GM18861 (cell line): ENCODE data around the gene ATP5MC2.
"Not testable (repeated sequence)": the region's sequence is repeated elsewhere in the genome, so short reads cannot be mapped to it uniquely, and the experiment has no call there.

Experiments
- ATAC-seq: cut with Tn5 transposase; IDR thresholded peaks from one replicate; pipeline ENCODE4 v1.9.1; 2021; ENCODE audit not compliant: unreplicated experiment

Gene ATP5MC2

DNA sequence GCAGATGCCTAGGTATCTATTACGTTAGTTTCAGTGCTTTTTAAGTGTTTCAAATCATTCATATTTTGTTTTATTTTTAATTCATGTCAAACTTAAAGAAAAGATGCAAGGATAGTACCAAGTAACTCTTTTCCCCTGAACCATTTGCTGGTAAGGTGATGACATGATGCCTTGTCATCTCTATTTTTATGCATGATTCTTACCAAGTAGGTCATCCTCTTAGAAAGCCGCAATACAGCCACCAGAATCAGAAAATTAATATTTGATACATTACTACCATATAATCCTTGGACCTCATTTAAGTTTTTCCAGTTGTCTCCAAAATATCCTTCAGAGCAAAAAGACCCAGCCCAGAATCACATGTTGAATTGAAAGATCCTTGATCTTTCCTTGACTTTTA is 22.3 kb downstream of the ATP5MC2 start:
- no peak for ATAC-seq

DNA sequence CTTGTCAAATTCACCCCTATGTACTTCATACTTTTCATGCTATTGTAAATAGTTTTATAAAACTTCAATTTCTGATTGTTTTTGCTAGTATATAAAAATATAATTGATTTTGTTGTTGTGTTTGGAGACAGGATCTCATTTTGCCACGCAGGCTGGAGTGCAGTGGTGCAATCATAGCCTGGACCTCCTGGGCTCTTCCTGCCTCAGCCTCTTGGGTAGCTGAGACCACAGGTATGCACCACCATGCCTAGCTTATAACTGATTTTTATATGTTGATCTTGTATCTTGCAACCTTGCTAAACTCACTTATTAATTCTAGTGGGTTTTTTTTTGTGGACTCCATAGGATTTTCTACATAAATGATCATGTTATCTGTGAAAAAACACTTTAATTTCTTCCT is 23.5 kb downstream of the ATP5MC2 start:
- ATAC-seq, result no peak

DNA sequence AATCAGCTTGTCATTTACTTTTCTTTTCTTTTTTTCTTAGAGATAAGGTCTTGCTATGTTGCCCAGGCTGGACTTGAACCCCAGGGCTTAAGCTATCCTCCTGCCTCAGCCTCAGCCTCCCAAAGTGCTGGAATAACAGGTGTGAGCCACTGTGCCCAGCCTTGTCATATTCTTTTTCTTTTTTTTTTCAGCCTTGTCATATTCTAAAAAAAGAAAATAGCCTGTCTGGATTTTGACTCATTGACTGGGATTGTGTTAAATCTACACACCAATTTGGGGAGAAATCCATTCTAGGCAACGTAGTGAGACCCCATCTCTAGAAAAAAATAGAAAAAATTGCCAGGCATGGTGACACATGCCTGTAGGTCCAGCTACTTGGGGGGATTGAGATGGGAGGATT is 24.1 kb downstream of the ATP5MC2 start:
- ATAC-seq, result no peak

DNA sequence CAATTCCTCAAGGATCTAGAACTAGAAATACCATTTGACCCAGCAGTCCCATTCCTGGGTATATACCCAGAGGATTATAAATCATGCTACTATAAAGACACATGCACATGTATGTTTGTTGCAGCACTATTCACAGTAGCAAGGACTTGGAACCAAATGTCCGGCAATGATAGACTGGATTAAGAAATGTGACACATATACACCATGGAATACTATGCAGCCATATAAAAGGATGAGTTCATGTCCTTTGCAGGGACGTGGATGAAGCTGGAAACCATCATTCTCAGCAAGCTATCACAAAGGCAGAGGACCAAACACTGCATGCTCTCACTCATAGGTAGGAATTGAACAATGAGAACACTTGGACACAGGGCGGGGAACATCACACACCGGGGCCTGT is 29.6 kb downstream of the ATP5MC2 start:
- not testable (repeated sequence) for ATAC-seq

DNA sequence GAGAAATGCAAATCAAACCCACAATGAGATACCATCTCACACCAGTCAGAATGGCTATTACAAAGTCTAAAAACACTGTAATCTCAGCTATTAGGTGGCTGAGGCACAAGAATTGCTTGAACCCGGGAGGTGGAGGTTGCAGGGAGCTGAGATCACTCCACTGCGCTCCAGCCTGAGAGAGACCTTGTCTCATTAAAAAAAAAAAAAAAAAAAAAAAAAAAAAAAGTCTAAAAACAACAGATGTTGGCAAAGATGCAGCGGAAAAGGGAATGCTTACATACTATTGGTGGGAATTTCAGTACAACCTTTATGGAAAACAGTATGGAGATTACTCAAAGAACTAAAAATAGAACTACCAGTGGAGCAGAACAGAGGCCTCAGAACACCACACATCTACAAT is 30.7 kb downstream of the ATP5MC2 start:
- ATAC-seq, result no peak

DNA sequence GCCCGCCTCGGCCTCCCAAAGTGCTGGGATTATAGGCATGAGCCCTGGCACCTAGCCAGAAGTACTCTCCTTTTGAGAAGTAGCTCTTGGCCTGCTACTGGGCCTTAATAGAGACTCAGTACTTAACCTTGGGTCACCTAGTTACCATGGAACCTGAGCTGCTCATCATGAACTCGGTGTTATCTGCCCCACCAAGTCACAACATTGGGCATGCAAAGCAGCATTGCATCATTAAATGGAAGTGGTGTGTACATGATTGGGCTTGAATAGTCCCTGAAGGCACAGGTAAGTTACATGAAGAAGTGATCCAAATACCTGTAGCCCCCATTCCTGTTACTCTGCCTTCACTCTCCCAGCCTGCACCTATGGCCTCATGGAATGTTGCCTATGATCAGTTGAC is 31.8 kb downstream of the ATP5MC2 start:
- no peak for ATAC-seq

DNA sequence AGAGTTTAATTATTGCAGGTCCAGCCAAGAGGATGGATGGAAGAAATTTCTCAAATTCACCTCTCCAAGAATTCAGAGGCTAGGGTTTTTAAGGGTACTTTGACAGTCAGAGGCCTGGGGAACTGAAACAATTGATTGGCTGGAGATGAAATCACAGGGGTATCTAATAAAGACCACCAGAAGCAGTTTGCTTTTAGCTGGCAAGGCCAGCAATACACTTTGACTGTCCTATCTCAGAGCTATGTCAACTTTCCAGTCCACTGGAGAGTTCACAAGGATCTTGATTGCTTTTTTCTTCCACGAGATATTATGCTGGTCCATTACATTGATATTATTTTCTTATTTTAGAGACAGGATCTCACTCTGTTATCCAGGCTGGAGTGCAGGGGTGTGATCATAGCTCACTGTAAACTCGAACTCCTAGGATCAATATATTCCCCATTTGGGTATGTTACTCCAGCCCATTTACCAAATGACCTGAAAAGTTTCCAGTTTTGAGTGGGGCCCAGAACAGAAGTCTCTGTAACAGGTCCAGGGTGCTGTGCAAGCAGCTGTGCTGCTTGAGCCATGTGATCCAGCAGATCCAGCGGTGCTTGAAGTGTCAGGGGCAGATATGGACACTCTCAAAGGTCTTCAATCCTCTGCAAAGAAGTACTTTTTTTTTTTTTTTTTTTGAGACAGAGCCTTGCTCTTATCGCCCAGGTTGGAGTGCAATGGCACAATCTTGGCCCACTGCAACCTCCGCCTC is 32.5 kb downstream of the ATP5MC2 start:
- ATAC-seq, result no peak

DNA sequence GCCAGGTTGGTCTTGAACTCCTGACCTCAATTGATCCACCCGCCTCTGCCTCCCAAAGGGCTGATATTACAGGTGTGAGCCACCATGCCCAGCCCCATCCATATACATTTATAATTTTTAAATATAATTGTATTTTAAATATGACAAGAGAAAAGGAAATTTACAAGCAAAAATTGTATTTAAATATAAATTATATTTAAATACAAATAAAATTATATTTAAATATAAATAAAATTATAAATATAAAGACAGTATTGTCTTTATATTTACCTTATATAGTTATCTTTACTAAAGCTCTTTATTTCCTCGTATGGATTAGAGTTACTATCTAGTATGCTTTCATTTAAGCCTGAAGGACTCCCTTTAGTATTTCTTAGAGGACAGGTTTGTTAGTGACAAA is 37.8 kb downstream of the ATP5MC2 start:
- no peak for ATAC-seq

DNA sequence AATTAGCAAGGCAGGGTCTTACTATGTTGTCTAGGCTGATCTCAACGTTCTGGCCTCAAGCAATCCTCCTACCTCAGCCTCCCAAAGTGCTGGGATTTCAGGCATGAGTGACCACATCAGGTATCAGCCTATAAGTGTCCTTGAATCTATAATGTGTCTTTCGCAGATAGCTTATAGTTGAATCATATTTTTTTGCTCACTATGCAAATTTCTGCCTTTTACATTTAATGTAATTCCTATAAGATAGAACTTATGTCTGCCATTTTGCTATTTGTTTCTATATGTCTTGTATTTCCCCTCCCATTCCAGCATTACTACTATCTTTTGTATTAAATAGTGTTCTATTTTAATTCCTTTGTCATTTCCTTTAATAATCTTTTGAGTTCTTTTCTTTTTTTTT is 39.2 kb downstream of the ATP5MC2 start:
- ATAC-seq, result no peak

DNA sequence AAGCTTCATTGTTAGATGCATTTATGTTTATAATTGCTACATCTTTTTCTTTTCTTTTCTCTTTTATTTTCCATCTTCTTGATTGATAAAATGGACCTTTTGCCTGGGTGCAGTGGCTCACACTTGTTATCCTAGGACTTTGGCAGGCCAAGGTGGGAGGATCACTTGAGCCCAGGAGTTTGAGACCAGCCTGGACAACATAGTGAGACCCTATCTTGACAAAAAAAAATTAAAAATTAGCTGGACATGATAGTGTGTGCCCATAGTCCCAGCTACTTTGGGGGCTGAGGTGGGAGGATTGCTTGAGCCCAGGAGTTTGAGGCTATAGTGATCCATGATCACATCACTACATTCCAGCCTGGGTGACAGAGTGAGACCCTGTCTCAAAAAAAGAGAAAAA is 40.2 kb downstream of the ATP5MC2 start:
- not testable (repeated sequence) for ATAC-seq

DNA sequence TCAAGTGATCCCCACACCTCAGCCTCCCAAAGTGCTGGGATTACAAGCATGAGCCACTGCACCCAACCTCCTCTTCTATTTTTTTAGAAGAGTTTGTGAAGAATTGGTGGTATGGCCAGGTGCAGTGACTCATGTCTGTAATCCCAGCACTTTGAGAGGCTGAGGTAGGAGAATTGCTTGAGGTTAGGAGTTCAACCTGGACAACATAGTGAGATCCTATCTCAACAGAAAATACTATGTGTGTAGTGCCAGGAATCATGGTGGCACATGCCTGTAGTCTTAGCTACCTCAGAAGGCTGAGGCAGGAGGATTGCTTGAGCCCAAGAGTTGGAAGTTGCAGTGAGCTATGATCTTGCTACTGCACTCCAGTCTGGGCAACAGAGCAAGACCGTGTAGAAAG is 44.2 kb downstream of the ATP5MC2 start:
- ATAC-seq, result no peak

DNA sequence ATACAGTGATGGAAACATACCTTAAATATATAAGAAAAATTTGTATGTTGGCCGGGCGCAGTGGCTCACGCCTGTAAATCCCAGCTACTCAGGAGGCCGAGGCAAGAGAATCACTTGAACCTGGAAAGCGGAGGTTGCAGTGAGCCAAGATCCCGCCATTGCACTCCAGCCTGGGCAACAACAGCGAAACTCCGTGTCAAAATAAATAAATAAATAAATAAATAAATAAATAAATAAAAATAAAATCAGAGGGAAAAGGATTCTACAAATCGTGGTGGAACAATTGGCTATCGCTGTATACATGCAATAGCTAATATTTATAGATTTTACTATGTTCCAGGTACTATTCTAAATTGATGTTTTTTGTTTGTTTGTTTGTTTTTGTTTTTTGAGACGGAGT is 48.0 kb downstream of the ATP5MC2 start:
- ATAC-seq, result no peak

DNA sequence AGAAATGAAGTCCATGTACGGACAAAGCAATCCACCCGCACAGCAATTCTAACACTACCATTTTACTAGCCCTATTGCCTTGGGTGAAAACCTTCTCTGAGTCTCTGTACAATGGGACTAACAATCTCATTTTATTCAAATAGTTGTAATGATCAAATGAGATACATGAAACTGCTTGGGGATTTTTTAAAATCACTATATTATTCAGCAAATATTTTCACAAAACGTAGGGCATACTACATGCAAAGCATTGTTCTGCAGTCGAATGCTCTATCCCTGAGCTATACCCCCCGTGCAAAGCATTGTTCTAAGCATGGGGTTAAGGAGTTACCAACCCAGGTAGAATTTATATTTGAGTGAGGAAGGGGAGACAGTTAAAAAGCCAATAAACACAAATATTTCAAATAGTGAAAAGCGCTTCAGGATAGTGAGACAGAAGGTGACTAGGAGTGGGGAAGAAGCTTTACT is 49.1 kb downstream of the ATP5MC2 start:
- no peak for ATAC-seq

DNA sequence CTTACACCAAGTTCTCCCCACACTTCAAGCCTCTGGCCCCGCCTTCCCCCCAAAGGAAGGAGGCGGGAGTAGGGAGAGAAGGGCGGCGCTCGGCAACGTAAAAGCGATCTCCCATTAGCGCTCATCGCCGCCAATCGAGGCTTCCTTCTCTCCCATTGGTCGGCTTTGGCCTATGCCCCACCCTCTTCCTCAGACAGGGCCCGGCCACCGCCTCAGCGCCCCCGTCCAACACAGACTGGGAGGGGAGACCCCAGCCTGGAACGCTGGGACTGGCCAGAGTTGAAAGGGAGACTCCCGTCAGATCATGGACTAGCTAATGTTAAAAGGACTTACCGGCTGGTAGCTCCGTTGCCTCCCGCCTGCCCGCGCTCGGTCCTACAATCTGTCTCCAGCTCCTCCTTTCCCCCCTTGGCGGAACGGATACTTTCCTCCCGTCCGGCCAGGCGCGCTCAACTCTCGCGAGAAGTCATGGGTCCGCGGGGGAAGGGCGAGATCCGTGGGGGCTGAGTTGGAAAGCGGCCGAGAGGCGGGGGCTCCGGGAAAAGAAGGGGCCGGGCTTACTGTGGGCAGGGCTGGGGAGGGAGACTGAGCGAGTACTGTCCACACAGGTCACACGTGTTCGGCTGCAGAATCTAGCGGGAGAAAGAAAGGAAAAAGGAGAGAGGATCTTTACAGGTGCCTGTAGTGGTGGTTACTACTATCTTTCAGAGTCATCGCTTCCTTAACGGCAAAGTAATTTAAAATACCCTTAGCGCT is 49.8 kb downstream of the ATP5MC2 start, which contains the start of gene ATF7:
ATF7 (minus strand) TSS at position 437 of the 756 bp plus-strand sequence. CDS start 25,382 bp downstream, outside the sequence.
- peak; percentile 88 for ATAC-seq

DNA sequence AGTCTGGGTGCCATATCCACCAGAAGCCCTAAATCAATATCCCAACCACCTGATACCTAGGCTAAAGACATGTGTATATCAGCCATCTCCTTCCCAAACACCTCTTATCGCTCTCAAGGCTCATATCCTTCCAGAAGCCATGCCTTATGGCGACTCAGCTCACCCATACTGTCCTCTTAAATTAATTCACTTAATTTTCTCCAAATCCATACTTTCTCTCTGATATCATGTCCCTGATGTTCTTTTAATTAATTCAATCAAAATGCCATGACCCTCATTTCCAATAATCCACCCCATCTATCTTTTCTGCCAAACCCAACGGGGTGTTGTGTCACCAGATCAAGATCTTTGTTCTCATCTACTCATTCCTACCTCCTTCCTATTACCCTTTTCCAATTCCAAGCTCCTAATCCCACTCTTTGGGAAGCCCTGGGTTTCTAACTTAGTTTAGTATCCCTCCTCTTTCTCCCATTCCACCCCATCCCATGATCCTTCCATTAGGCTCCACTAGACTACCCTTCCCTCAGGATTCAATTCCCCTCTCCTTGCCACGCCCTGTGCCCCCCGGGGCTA is 50.4 kb downstream of the ATP5MC2 start:
- no peak for ATAC-seq

DNA sequence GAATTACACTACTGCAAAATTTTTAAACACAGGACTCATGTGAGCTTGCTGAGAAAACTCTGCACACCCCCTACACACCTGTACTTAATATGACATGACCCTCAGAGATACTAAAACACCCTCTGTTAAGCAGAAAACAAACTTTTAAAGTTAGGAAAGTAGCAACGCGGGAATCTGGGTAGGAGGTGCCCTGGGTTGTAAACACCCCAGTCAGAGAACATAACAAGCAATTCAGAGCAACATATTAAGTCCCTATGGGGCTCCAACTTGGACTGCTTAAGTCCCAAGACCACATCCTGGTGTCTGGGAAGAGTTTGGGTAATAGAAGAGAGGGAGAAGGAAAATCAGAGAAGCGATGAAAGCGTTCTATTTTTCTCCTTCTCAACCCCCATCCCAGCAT is 50.9 kb downstream of the ATP5MC2 start:
- ATAC-seq, result no peak

DNA sequence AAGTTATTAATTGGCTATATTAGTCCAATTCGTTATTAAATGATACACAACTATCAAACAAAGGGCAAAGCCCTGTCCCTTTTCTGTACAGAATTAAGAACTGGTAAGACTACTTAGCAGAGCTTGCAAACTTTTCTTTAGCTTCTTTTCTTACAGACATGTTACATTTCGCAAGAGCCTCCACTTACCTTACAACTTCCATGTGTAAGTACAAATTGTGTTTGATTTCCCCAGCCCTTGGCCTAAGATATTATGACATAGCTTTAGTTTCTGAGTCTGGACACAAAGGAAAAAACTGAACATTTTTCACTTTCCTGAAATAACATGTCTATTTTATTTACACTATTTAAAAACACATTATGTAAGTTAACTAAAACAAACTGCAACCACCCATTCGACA is 51.4 kb downstream of the ATP5MC2 start:
- ATAC-seq, result no peak

DNA sequence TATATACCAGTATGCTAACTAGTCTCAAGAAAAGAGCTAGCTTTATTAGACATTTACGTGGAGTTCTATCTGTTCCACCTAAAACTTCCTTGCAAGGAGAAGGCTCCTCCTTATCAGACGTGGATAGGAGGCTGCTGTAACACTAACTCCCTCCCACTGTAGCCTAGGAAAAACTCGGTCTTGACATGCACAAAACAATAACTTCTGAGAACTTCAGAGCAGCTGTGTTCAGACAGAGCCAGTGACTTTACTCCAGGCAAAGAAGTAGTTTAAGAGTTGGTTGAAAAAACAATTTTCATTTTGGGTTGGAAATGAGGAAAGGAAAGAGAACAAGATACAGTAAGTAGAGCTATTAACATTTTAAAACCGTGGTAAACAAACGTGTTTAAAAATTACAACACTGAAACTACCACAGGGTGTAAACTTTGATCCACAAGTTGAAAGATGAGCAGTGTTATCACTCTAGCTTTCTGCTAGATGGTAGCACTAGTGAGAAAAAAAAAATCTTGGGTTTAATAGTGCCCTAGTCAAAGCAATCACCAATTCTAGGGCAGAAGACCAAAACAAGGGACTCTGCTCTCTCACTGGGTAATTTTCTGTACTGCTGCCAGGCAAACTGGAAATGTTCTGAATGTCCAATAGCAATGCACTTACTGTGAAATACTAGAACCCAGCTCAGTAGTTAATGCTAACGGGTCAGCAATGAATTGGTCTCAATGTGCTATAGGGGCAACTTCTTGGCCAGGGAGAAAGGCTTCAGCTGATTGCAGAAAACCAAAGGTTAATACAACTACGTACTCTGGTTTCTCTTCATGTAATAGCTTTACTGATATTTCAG is 52.1 kb downstream of the ATP5MC2 start:
- ATAC-seq, result no peak

DNA sequence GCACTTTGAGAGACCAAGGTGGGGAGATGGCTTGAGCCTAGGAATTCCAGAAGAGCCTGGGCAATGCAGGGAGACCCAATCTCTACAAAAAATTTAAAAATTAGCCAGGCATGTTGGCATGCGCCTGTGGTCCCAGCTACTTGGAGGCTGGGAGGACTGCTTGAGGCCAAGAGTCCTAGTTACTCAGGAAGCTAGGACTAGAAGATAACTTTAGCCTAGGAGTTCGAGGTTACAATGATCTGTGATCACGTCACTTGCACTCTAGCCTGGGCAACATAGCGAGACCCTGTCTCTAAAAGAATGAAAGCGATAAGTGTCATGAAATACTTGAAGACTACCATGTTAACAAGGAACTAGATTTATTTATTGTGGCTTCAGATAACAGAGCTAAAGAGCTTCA is 53.2 kb downstream of the ATP5MC2 start:
- no peak for ATAC-seq

DNA sequence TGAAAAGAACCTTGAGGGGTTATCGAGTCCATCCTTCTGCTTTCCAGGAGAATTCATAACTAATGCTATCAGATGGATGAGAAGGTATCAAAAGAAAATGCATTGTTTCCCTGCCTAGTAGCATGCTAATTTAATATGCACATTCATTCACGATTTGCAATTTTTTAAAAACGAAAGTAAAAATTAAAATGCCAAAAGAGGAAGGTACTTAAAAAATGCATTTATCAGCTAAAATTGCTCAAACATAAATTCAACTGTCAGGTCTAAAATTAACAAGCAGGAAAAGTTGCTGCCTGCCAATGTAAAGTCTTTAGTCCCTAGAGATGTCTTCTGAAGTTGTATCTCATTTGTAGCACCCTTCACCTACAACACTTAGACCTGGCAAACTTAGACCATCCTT is 57.6 kb downstream of the ATP5MC2 start:
- no peak for ATAC-seq

DNA sequence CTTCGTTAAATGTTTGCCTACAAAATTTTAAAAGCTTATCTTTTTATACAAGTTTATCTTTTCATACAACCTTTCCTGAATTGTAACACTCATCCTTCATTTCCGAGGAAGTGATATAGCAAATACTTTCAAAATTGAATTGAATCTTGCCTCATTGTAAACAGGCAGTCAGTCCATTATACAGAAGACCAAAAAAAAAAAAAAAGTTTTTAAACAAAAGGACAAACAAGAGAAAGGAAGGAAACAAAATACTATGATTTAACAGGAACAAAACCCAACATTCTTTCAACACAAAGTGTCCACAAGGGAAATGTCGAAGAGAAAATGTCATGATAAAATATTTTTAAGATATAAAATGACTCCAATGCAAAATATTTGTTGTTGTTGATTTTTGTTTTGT is 58.2 kb downstream of the ATP5MC2 start:
- ATAC-seq, result no peak
